ENCODE data around the gene HYAL3.

DNA sequence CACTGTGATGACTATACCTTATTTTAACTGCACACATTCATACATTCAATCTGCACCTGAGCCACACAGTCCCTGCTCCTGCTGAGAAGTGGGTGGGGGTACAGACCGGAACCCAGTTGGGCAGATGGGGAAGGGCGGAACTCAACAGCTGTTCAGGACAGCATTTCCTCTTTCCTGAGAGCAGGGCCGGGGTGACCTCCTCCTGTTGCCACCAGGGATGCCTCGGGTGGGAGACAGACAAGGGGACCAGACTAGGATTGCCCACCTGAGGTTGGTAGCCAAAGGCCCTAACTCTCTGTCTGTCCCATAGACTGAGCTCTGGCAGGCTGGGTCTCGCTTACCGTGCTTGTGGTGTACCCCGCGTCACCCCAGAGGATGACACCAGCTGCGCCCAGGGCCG, 19.4 kb upstream of the HYAL3 start:
- TF ChIP-seq EZH2 (IDR thresholded peaks at IDR 0.05; ENCODE audit: low read depth) (no peak), CTCF (conservative IDR thresholded peaks at IDR 0.05) (no peak)

All from PC-9 (cell line).